Prostate gland (tissue), 2 donors: ENCODE measurements around the gene ADGRB3. TPM values are rescaled to one million over a fixed set of nuclear protein-coding genes. Genes with fewer than 3 reads are reported as not detected.
"Not testable (repeated sequence)": the region's sequence is repeated elsewhere in the genome, so short reads cannot be mapped to it uniquely, and the experiment has no call there.

Experiments used
- DNase-seq: peaks from one replicate; pipeline ENCODE4 v3.0.0-alpha.2; 2019; ENCODE audit warnings: low spot score
- H3K27ac ChIP-seq, 2 donors: fragments of 200-600 bp; sonication (generic); 2 replicates each; pipeline ENCODE4 v1.5.1; 2017 to 2019
- H3K27me3 ChIP-seq: fragments of 200-600 bp; sonication (generic); replicated peaks from 2 replicates; pipeline ENCODE4 v1.5.1; 2019; ENCODE audit not compliant: insufficient read depth
- H3K36me3 ChIP-seq, 2 donors: fragments of 200-600 bp; sonication (generic); 1 replicate in 1 of 2; 2 replicates in 1 of 2; pipeline versions ENCODE4 v1.5.1 to v1.8.1; 2017 to 2019
- H3K4me1 ChIP-seq: fragments of 200-600 bp; sonication (generic); replicated peaks from 2 replicates; pipeline ENCODE4 v1.5.1; 2019
- H3K4me3 ChIP-seq, 2 donors: fragments of 200-600 bp; sonication (generic); 2 replicates each; pipeline ENCODE4 v1.5.1; 2017 to 2019
- H3K9me3 ChIP-seq: fragments of 200-600 bp; sonication (generic); 2 replicates; pipeline ENCODE4 v1.5.1; 2017
- CTCF ChIP-seq, 4 experiments: fragments of 200-600 bp in 2 of 4; fragments of 450-650 bp in 2 of 4; sonication (generic) in 2 of 4; IDR thresholded peaks; 1 replicate in 3 of 4; 2 replicates in 1 of 4; pipeline ENCODE4 v1.5.1; 2016 to 2019; ENCODE audit warnings: antibody characterized with exemption in 4 of 4, mild to moderate bottlenecking in 2 of 4, moderate library complexity in 2 of 4
- POLR2A ChIP-seq: fragments of 450-650 bp; IDR thresholded peaks from one replicate; pipeline ENCODE4 v1.6.1; 2016; ENCODE audit warnings: antibody characterized with exemption, mild to moderate bottlenecking
- POLR2AphosphoS5 ChIP-seq: sonication (generic); formaldehyde crosslinking; IDR thresholded peaks from one replicate; pipeline ENCODE4 v1.6.1; 2017; ENCODE audit warnings: antibody characterized with exemption
- WGBS: methylation state at CpG from one replicate; pipeline ENCODE4 v1.1.5; 2018; 5-methylcytosine and 5-hydroxymethylcytosine counted together
- intact Hi-C: fragments of 100-400 bp; cut with DNase I; formaldehyde crosslinking; loops from one replicate; pipeline ENCODE4 v1.14.2; 2022
- total RNA-seq, 2 donors: library from RNA; depleted of rRNA; stranded (reverse); fragments of >200 nt; gene quantifications; one replicate each; pipeline ENCODE4 v1.1.0, GENCODE V29; 2016

Gene ADGRB3
- total RNA-seq, 2 donors from 2014 or later = 0.59 to 3.1 TPM

GRCh38 chr6:68875403-68875802 is 240.3 kb downstream of the ADGRB3 start:
- DNase-seq = no peak
- Histone ChIP-seq H3K4me1 (no peaks in the 10 kb centered on the region), H3K9me3 (no peaks in the 10 kb centered on the region), H3K27ac (no peak overlapping the region), H3K36me3 (no peaks in the 10 kb centered on the region), H3K4me3 (no peak overlapping the region), H3K27me3 (no peaks in the 10 kb centered on the region)
- WGBS = 80% methylated on average over 2 of the region's 2 CpGs
- intact Hi-C loops = no loop called here
- TF ChIP-seq POLR2A = no peak
- no peak for TF ChIP-seq CTCF (IDR thresholded peaks at IDR 0.05)

GRCh38 chr6:68876792-68877493 is 241.9 kb downstream of the ADGRB3 start:
- no peak for DNase-seq
- TF ChIP-seq CTCF (IDR thresholded peaks at IDR 0.05) = peak in 3 of 4 experiments; percentile 20 to 23 (median 22)
- no peak for TF ChIP-seq POLR2A
- H3K4me1 ChIP-seq = no peaks in the 10 kb centered on the region

DNA sequence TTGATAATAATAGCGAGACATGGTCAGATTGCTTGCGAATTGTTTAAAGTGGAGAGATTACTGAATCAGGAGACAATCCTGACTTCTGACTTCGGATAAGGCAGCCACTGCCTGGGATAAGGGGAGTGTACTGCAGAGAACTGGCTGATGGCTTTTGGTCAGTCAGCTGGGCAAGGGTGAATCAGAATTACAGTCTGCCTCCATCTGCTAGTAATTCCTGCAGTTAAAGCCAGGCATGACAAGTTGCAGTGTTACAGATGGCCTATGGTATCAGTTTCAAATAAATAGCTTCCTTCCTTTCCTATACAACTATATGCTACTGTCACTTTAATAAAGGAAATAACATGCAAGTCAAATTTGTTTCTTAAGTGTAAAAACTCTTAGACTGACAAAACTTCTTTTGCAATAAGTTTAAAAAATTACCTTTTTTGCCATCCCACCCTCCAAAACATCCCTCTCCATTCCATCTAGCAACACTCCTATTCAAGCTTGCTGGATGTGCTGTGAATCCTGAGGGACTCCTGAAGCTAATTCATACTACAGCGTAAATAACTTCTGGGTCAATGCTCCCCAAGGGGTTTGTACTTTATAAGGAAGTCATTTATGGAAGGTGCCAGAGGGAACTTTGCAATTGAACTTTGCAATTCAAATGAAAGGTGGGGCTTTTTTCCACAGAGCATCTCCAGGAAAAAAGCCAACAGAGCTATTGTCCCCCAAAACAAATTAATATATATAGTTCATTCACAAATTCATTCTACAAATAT is 245.2 kb downstream of the ADGRB3 start:
- no peak overlapping the region for H3K27ac ChIP-seq
- H3K27me3 ChIP-seq = no peaks in the 10 kb centered on the region
- 83% methylated on average over 4 of the region's 4 CpGs for WGBS
- TF ChIP-seq POLR2A (no peak), POLR2AphosphoS5 (no peak), CTCF (IDR thresholded peaks at IDR 0.05) (no peak)
- no peaks in the 10 kb centered on the region for H3K9me3 ChIP-seq
- H3K36me3 ChIP-seq = no peaks in the 10 kb centered on the region
- H3K4me1 ChIP-seq = no peaks in the 10 kb centered on the region
- intact Hi-C loops = no loop called here
- H3K4me3 ChIP-seq = no peak overlapping the region
- no peak for DNase-seq

More at GRCh38 chr6:68876792-68877493, 241.9 kb downstream of the ADGRB3 start:
- Histone ChIP-seq H3K9me3 (no peaks in the 10 kb centered on the region), H3K27ac (no peak overlapping the region), H3K36me3 (no peaks in the 10 kb centered on the region), H3K4me3 (no peak overlapping the region), H3K27me3 (no peaks in the 10 kb centered on the region)
- intact Hi-C loops = no loop called here
- 15% methylated on average over 2 of the region's 2 CpGs for WGBS

DNA sequence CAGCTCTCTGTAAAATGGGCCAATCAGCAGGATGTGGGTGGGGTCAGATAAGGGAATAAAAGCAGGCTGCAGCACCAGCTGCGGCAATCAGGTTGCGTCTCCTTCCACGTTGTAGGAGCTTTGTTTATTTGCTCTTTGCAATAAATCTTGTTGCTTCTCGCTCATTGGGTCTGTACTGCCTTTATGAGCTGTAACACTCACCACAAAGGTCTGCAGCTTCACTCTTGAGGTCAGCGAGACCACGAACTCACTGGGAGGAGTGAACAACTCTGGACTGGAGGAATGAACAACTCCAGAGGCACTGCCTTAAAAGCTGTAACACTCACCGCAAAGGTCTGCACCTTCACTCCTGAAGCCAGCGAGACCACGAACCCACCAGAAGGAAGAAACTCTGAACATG is 248.2 kb downstream of the ADGRB3 start:
- H3K4me1 ChIP-seq, H3K9me3 ChIP-seq, H3K36me3 ChIP-seq, H3K4me3 ChIP-seq, intact Hi-C loops, H3K27me3 ChIP-seq, DNase-seq, H3K27ac ChIP-seq: not testable (repeated sequence)
- 62% methylated on average over 9 of the region's 9 CpGs for WGBS

DNA sequence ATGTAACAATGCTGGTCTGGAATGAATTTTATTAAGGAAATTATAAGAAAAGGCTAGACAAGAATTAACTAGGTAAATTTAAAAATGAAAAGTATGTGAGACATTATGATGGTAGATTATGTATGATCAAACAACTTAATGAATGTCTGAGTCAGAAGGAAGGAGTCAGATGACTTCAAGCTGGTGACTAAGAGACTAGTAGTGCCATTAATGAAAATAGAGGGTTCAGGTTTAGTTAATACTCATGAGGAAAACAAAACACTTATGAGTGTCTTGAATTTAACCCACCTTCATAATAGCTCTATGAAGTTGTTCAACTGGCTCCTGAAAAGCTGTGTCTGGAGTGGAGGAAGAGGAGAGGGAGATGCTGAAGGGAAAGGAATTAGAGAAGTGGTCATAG is 256.3 kb downstream of the ADGRB3 start:
- TF ChIP-seq POLR2A (no peak), CTCF (IDR thresholded peaks at IDR 0.05) (no peak), POLR2AphosphoS5 (no peak)
- Histone ChIP-seq H3K27ac (no peak overlapping the region), H3K9me3 (no peaks in the 10 kb centered on the region), H3K4me1 (no peaks in the 10 kb centered on the region), H3K27me3 (no peaks in the 10 kb centered on the region), H3K4me3 (no peak overlapping the region), H3K36me3 (no peaks in the 10 kb centered on the region)
- no peak for DNase-seq
- intact Hi-C loops = no loop called here
